ENCODE results near the gene PTPN14.

The PTPN14 gene

DNA sequence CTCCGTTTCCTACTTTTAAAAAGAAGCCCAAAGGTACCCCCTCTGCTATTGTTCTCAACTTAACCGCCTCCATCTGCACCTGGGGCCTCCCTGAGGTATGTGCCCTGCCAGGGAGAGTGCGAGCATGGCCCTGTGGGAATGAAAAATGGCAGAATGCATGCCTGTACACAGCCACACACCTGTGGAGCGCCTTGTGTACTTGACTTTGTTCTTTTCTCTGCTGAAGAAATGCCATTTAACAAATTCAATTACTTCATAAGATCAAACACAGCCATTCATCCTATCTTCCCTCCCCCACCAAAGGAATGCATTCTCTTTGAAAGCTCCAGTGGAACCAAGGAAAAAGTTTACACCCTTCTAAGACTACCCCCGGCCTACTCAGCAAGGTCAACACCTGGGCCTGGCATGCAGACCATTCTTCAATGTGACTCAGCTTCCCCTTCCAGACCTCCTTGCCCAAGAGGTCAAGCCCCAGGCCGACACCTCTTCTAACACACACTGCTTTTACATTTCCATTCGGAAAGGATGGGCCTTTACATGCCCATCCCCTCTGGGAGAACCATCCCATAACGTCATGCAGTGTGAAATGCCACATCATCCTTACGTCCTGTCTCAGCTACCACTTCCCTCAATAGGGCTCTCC lies 146.7 kb downstream of the PTPN14 start:
- no peak for DNase-seq (ENCODE audit: extremely low spot score)
- ChIA-PET POLR2A (no interaction called here), CTCF (no interaction called here)

GRCh38 chr1:214404154-214404553 lies 147.2 kb downstream of the PTPN14 start:
- no peak for DNase-seq (ENCODE audit: extremely low spot score)
- POLR2A ChIA-PET = no interaction called here
- CTCF ChIA-PET = no interaction called here
- no peak for TF ChIP-seq ZNF384 (IDR thresholded peaks at IDR 0.05)
- no peak for TF ChIP-seq FOXA1 (IDR thresholded peaks at IDR 0.05)
- TF ChIP-seq SUZ12 (IDR thresholded peaks at IDR 0.05) = no peak
- no peak for TF ChIP-seq CTBP1 (IDR thresholded peaks at IDR 0.05; ENCODE audit: borderline replicate concordance)

More for the DNA sequence above, 146.7 kb downstream of the PTPN14 start:
- TF ChIP-seq PKNOX1 (IDR thresholded peaks at IDR 0.05) (no peak), FOXK2 (IDR thresholded peaks at IDR 0.05) (no peak), SP1 (IDR thresholded peaks at IDR 0.05) (no peak), TARDBP (IDR thresholded peaks at IDR 0.05) (no peak), SUZ12 (IDR thresholded peaks at IDR 0.05) (no peak), BHLHE40 (IDR thresholded peaks at IDR 0.05; ENCODE audit: borderline replicate concordance) (no peak), ZNF384 (IDR thresholded peaks at IDR 0.05) (no peak), FOXM1 (IDR thresholded peaks at IDR 0.05; ENCODE audit: borderline replicate concordance) (no peak), NFRKB (IDR thresholded peaks at IDR 0.05) (no peak), ELF4 (IDR thresholded peaks at IDR 0.05) (no peak), LEF1 (IDR thresholded peaks at IDR 0.05; ENCODE audit: borderline replicate concordance) (no peak), CTBP1 (IDR thresholded peaks at IDR 0.05; ENCODE audit: borderline replicate concordance) (no peak), ARNT (IDR thresholded peaks at IDR 0.05) (no peak), L3MBTL2 (conservative IDR thresholded peaks at IDR 0.05) (no peak), HDGF (IDR thresholded peaks at IDR 0.05; ENCODE audit: borderline replicate concordance) (no peak), FOXA1 (IDR thresholded peaks at IDR 0.05) (no peak)

GRCh38 chr1:214403431-214403830 lies 148.0 kb downstream of the PTPN14 start:
- no peak for TF ChIP-seq TARDBP (IDR thresholded peaks at IDR 0.05)
- no peak for TF ChIP-seq BHLHE40 (IDR thresholded peaks at IDR 0.05; ENCODE audit: borderline replicate concordance)
- no peak for TF ChIP-seq CTBP1 (IDR thresholded peaks at IDR 0.05; ENCODE audit: borderline replicate concordance)
- no peak for TF ChIP-seq SP1 (IDR thresholded peaks at IDR 0.05)
- no peak for TF ChIP-seq NFRKB (IDR thresholded peaks at IDR 0.05)
- TF ChIP-seq SUZ12 (IDR thresholded peaks at IDR 0.05) = no peak
- no peak for TF ChIP-seq L3MBTL2 (conservative IDR thresholded peaks at IDR 0.05)
- TF ChIP-seq FOXK2 (IDR thresholded peaks at IDR 0.05) = no peak
- TF ChIP-seq LEF1 (IDR thresholded peaks at IDR 0.05; ENCODE audit: borderline replicate concordance) = no peak
- TF ChIP-seq ELF4 (IDR thresholded peaks at IDR 0.05) = no peak
- TF ChIP-seq ARNT (IDR thresholded peaks at IDR 0.05) = no peak
- no peak for TF ChIP-seq FOXM1 (IDR thresholded peaks at IDR 0.05; ENCODE audit: borderline replicate concordance)
- TF ChIP-seq ZNF384 (IDR thresholded peaks at IDR 0.05) = no peak
- no peak for TF ChIP-seq FOXA1 (IDR thresholded peaks at IDR 0.05)
- TF ChIP-seq HDGF (IDR thresholded peaks at IDR 0.05; ENCODE audit: borderline replicate concordance) = no peak
- TF ChIP-seq PKNOX1 (IDR thresholded peaks at IDR 0.05) = no peak
- no peak for DNase-seq (ENCODE audit: extremely low spot score)
- ChIA-PET POLR2A (no interaction called here), CTCF (no interaction called here)

DNA sequence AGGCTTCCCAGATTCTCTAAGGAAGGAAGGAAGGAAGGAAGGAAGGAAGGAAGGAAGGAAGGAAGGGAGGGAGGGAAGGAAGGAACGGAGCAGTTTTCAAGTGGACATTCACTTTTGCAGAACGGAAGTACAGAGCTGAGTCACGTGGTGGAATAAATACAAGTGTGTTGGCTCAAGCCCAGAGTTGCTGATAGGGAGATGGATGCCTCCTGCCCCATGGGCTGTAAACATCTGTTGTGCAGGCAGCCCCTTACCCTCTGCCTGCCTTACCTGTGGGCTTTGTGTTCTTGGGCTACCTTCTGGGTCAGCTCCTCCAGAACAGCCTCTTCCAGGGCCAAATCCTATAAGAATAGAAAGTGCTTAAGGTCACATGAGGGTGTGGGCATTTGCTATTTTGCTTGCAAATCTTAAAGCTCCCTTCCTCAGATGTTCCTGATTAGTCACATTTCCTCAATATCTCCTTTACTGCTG lies 148.8 kb downstream of the PTPN14 start:
- ChIA-PET POLR2A (no interaction called here), CTCF (no interaction called here)
- no peak for TF ChIP-seq NFRKB (IDR thresholded peaks at IDR 0.05)
- TF ChIP-seq FOXM1 (IDR thresholded peaks at IDR 0.05; ENCODE audit: borderline replicate concordance) = no peak
- TF ChIP-seq SP1 (IDR thresholded peaks at IDR 0.05) = no peak
- no peak for TF ChIP-seq BHLHE40 (IDR thresholded peaks at IDR 0.05; ENCODE audit: borderline replicate concordance)
- no peak for TF ChIP-seq PKNOX1 (IDR thresholded peaks at IDR 0.05)
- TF ChIP-seq FOXK2 (IDR thresholded peaks at IDR 0.05) = no peak
- no peak for TF ChIP-seq LEF1 (IDR thresholded peaks at IDR 0.05; ENCODE audit: borderline replicate concordance)
- TF ChIP-seq ELF4 (IDR thresholded peaks at IDR 0.05) = no peak
- no peak for TF ChIP-seq L3MBTL2 (conservative IDR thresholded peaks at IDR 0.05)
- no peak for TF ChIP-seq SUZ12 (IDR thresholded peaks at IDR 0.05)
- no peak for TF ChIP-seq ZNF384 (IDR thresholded peaks at IDR 0.05)
- TF ChIP-seq TARDBP (IDR thresholded peaks at IDR 0.05) = no peak
- no peak for TF ChIP-seq FOXA1 (IDR thresholded peaks at IDR 0.05)
- no peak for TF ChIP-seq CTBP1 (IDR thresholded peaks at IDR 0.05; ENCODE audit: borderline replicate concordance)
- DNase-seq (ENCODE audit: extremely low spot score) = no peak

DNA sequence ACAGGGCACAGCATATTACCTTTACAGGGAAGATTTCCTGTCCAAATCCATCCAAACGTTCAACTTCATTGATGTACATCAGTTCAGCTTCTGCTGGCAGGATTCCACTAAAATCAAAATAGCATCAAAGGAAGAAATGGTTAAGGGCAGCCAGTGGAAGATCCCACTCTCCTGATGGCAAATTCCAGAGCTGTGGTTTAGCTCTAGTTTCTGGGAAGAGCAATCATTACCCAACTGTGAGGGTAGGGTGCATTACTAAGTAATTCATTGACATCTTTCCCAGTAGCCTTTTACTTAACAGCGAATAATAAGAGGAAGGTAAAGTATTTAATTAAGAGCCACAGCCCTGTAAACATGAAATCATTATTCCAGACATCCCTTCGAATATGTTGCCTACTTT lies 149.7 kb downstream of the PTPN14 start:
- ChIA-PET CTCF (no interaction called here), POLR2A (no interaction called here)
- DNase-seq (ENCODE audit: extremely low spot score) = no peak
- TF ChIP-seq ARNT (IDR thresholded peaks at IDR 0.05) = no peak
- no peak for TF ChIP-seq PKNOX1 (IDR thresholded peaks at IDR 0.05)
- no peak for TF ChIP-seq SUZ12 (IDR thresholded peaks at IDR 0.05)
- TF ChIP-seq TARDBP (IDR thresholded peaks at IDR 0.05) = no peak
- TF ChIP-seq L3MBTL2 (conservative IDR thresholded peaks at IDR 0.05) = no peak
- no peak for TF ChIP-seq LEF1 (IDR thresholded peaks at IDR 0.05; ENCODE audit: borderline replicate concordance)
- no peak for TF ChIP-seq HDGF (IDR thresholded peaks at IDR 0.05; ENCODE audit: borderline replicate concordance)
- no peak for TF ChIP-seq FOXA1 (IDR thresholded peaks at IDR 0.05)
- no peak for TF ChIP-seq SP1 (IDR thresholded peaks at IDR 0.05)
- TF ChIP-seq NFRKB (IDR thresholded peaks at IDR 0.05) = no peak
- TF ChIP-seq BHLHE40 (IDR thresholded peaks at IDR 0.05; ENCODE audit: borderline replicate concordance) = no peak
- TF ChIP-seq FOXK2 (IDR thresholded peaks at IDR 0.05) = no peak
